ENCODE data around the gene AXIN1. TPM values are rescaled to one million over a fixed set of nuclear protein-coding genes. Genes with fewer than 3 reads are reported as not detected.
A peak's percentile ranks its signal among the peaks of the same experiment; 100 is the strongest.
"Not testable (repeated sequence)": the region's sequence is repeated elsewhere in the genome, so short reads cannot be mapped to it uniquely, and the experiment has no call there.

Gene AXIN1
- polyA plus RNA-seq, 4 donors, result 24.5 to 33.6 (median 27.6) TPM

DNA sequence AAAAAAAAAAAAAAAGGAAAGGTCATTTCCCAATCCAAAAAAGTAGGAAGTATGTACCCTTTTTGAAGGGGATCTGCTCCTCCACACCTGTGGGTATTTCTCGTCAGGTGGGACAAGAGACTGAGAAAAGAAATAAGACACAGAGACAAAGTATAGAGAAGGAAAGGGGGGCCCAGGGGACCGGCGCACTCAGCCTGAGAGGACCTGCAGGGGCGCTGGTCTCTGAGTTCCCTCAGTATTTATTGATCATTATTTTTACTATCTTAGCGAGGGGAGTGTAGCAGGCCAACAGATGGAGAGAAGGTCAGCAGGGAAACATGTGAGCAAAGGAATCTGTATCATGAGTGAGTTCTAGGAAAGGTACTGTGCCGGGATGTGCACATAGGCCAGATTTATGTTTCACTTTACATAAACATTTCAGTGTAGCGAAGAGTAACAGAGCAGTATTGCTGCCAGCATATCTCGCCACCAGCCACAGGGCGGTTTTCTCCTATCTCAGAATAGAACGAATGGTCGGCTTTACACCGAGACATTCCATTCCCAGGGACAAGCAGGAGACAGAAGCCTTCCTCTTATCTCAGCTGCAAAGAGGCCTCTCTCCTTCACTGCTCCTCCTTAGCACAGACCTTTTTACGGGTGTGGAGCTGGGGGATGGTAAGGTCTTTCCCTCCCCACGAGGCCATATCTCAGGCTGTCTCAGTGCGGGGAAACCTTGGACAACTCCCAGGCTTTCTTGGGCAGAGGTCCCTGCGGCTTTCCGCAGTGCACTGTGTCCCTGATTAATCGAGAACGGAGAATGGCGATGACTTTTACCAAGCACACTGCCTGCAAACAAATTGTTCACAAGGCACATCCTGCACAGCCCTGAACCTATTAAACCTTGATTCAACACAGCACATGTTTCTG lies 35.5 kb upstream of the AXIN1 start:
- Histone ChIP-seq H3K4me3 (ENCODE audit: low read depth in 1 of 3, low read length in 3 of 3) (peak overlapping the region in 1 of 3 donors; percentile 4), H3K36me3 (ENCODE audit: control insufficient read depth in 3 of 3, insufficient read depth in 2 of 3, low read depth in 1 of 3, low read length in 3 of 3) (peaks cover 0 to 18% (median 0%) of the 10 kb centered on the region in 3 donors), H3K4me1 (ENCODE audit: control insufficient read depth in 3 of 3, insufficient read depth in 2 of 3, low read depth in 1 of 3, low read length in 2 of 3) (peaks cover 0 to 36% (median 0%) of the 10 kb centered on the region in 3 donors), H3K27ac (ENCODE audit: low read depth in 1 of 3, low read length in 2 of 3) (peak overlapping the region in 1 of 3 donors; percentile 51)
- FAIRE-seq; H3K27me3 ChIP-seq (ENCODE audit: control insufficient read depth in 3 of 3, insufficient read depth in 3 of 3, low read length in 3 of 3); H3K9me3 ChIP-seq (ENCODE audit: control insufficient read depth in 2 of 2, insufficient read depth in 1 of 2, low read depth in 1 of 2, low read length in 1 of 2): not testable (repeated sequence)
- WGBS, 3 donors, result 21 to 38% (median 31%) methylated on average over 20 of the region's 20 CpGs
- DNase-seq, result peak; percentile 29 to 79

DNA sequence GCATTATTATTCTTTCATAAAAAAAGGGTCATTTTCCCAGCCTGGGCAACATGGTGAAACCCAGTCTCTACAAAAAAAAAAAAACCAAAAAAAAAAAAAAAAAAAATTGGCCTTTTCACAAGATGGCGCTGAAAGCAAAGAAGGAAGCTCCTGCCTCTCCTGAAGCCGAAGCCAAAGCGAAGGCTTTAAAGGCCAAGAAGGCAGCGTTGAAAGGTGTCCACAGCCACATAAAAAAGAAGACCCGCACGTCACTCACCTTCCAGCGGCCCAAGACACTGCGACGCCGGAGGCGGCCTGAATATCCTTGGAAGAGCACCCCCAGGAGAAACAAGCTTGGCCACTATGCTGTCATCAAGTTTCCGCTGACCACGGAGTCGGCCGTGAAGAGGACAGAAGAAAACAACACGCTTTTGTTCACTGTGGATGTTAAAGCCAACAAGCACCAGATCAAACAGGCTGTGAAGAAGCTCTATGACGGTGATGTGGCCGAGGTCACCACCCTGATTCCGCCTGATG lies 34.2 kb upstream of the AXIN1 start:
- Histone ChIP-seq H3K27ac (ENCODE audit: low read depth in 1 of 3, low read length in 2 of 3) (peak overlapping the region in 1 of 3 donors; percentile 17), H3K36me3 (ENCODE audit: control insufficient read depth in 3 of 3, insufficient read depth in 2 of 3, low read depth in 1 of 3, low read length in 3 of 3) (peaks cover 0 to 13% (median 0%) of the 10 kb centered on the region in 3 donors), H3K9me3 (ENCODE audit: control insufficient read depth in 2 of 2, insufficient read depth in 1 of 2, low read depth in 1 of 2, low read length in 1 of 2) (peaks cover 0 to 2% of the 10 kb centered on the region in 2 donors), H3K4me1 (ENCODE audit: control insufficient read depth in 3 of 3, insufficient read depth in 2 of 3, low read depth in 1 of 3, low read length in 2 of 3) (peaks cover 0 to 36% (median 0%) of the 10 kb centered on the region in 3 donors), H3K4me3 (ENCODE audit: low read depth in 1 of 3, low read length in 3 of 3) (no peak overlapping the region), H3K27me3 (ENCODE audit: control insufficient read depth in 3 of 3, insufficient read depth in 3 of 3, low read length in 3 of 3) (no peaks in the 10 kb centered on the region)
- 80 to 83% (median 82%) methylated on average over 19 of the region's 19 CpGs for WGBS, 3 donors
- DNase-seq, result no peak
- no peak for FAIRE-seq

DNA sequence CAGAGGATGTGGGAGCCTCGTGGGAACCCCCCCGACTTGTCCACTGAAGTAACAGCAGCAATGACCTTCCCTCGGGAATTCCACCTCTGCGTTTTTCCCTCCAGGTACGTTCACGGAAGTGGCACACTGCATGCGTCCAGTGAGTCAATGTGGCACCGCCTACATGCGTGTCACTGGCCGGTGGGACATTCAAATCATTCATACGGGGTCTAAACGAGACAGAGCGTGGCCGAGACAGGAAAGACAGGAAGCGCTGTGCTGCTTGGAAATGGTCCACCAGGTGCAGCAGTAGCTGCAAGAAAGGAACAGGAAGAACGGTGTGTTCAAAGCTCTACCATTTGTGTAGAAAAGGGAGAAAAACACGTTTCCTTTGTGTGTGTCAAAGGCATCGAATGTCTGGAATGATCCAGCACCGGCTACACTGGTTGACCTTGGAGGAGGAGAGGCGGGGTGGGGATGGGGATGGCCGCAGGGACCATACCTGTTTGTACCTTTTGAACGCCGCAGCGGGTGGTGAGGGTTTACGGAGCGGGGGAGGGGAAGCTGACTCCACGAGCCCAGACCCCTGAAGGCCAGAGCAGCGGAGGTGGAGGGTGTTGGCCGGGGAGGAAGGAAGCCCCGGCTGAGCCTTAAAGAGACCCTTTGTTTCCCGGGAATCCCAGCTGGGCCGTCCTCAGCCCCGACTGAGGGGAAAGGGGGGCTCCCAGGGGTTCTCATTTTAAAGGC lies 31.0 kb upstream of the AXIN1 start:
- peak; percentile 82 to 84 for DNase-seq
- H3K4me3 ChIP-seq (ENCODE audit: low read depth in 1 of 3, low read length in 3 of 3), result peak overlapping the region in 2 of 3 donors; percentile 12 to 84
- no peak for FAIRE-seq
- H3K4me1 ChIP-seq (ENCODE audit: control insufficient read depth in 3 of 3, insufficient read depth in 2 of 3, low read depth in 1 of 3, low read length in 2 of 3), result peaks cover 0 to 45% (median 0%) of the 10 kb centered on the region in 3 donors
- 23 to 30% (median 24%) methylated on average over 33 of the region's 33 CpGs for WGBS, 3 donors
- peak overlapping the region; percentile 9 to 86 (median 80) for H3K27ac ChIP-seq (ENCODE audit: low read depth in 1 of 3, low read length in 2 of 3)
- H3K36me3 ChIP-seq (ENCODE audit: control insufficient read depth in 3 of 3, insufficient read depth in 2 of 3, low read depth in 1 of 3, low read length in 3 of 3), result peaks cover 0 to 19% (median 0%) of the 10 kb centered on the region in 3 donors
- no peaks in the 10 kb centered on the region for H3K27me3 ChIP-seq (ENCODE audit: control insufficient read depth in 3 of 3, insufficient read depth in 3 of 3, low read length in 3 of 3)
- no peaks in the 10 kb centered on the region for H3K9me3 ChIP-seq (ENCODE audit: control insufficient read depth in 2 of 2, insufficient read depth in 1 of 2, low read depth in 1 of 2, low read length in 1 of 2)

DNA sequence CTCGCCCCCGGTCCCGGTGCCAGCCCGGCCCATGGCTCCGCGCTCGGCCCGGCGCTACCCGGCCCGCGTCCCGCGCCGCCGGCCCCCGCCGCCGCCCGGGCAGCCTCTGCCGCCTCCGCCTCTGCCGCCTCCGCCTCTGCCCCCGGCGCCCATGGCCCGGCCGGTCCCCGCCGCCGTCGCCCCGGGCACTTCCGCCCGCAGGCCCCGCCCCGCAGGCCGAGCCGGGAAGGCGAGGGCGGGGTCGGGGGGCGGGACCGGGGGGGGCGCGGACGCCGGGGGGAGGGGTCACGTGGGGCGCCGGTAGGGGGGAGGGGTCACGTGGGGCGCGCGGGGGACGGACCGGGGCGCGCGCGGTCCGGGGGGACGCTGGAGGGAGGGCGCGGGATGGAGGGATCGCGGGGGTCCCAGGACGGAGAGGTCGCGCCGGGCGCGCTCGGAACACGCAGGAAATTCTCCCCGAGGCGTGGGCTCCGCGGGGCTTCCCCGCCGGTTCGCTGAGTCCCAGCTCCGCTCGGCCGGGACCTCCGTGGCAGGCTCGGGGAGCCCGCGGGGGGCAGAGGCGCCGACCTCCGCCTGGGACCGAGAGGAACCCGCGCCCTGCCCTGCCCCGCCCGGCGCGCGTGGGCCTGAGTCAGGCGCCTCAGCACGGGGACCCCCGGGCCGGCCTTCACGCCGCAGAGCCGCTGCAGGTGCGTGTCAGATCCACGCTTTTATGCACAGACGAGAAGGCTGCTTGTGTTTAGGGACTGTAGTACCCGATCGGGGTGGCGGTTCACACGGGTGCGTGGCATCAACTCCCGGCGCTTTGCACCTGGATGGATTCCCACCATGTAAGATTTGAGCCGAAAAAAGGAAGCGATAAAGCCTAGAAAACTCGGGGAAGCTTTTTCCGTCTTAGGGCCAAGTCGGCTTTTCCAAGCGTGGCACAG lies 29.5 kb upstream of the AXIN1 start, which contains the start of gene PGAP6:
PGAP6 (minus strand) TSS at position 190 of the 929 bp plus-strand sequence; CDS start at position 33, 157 bp downstream.
- H3K4me3 ChIP-seq (ENCODE audit: low read depth in 1 of 3, low read length in 3 of 3), result peak within 1 kb of the TSS; percentile 86 to 96 (median 90)
- FAIRE-seq (no peak), DNase-seq (peak; percentile 70 to 74)
- H3K4me1 ChIP-seq (ENCODE audit: control insufficient read depth in 3 of 3, insufficient read depth in 2 of 3, low read depth in 1 of 3, low read length in 2 of 3), result peaks cover 0 to 34% (median 0%) of the 10 kb centered on the region in 3 donors
- peaks cover 0 to 27% (median 3%) of the 10 kb centered on the region in 3 donors for H3K36me3 ChIP-seq (ENCODE audit: control insufficient read depth in 3 of 3, insufficient read depth in 2 of 3, low read depth in 1 of 3, low read length in 3 of 3)
- H3K27ac ChIP-seq (ENCODE audit: low read depth in 1 of 3, low read length in 2 of 3), result peak within 1 kb of the TSS; percentile 73 to 91 (median 87)
- H3K9me3 ChIP-seq (ENCODE audit: control insufficient read depth in 2 of 2, insufficient read depth in 1 of 2, low read depth in 1 of 2, low read length in 1 of 2), result no peaks in the 10 kb centered on the region
- 0 to 1% (median 1%) methylated on average over 42 to 120 of the region's 123 CpGs for WGBS, 3 donors
- H3K27me3 ChIP-seq (ENCODE audit: control insufficient read depth in 3 of 3, insufficient read depth in 3 of 3, low read length in 3 of 3), result no peaks in the 10 kb centered on the region

DNA sequence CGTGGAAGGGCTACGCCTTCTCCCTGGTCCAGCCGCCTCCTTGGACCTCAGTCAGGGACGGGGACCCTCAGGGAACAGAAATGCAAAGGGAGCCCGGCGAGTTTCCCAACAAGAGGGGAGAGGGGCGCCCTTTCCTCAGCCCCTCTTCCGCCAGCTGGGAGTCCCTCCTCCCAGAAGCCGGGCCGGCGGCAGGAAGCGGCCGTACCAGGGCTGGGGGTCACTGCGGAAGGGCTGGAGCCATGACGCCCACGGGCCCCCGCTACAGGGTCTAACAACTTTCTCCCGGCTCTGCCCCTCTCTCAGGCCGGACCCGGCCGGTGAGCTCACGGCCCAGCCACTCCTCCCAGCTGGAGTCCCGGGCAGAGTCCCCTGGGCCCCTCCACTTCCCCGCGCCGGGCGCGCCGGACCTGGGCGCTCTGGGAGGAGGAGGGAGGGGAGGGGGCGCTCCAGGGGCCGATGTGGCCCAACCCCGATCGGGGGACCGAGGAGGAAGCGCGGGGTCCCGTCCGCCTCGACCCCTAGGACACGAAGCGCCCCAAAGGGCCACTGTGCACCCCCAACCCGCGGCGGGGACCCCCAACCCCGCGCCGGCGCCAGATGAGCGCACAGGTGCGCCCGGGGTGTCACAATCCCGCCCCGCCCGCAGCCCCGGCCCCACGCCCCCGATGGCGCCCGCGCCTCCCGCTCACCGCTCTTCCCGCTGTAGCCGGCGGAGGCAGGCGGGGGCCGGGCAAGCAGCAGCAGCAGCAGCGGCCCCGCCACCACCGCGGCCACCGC lies 28.7 kb upstream of the AXIN1 start:
- H3K36me3 ChIP-seq (ENCODE audit: control insufficient read depth in 3 of 3, insufficient read depth in 2 of 3, low read depth in 1 of 3, low read length in 3 of 3), result peaks cover 3 to 32% (median 3%) of the 10 kb centered on the region in 3 donors
- peak; percentile 56 to 76 for DNase-seq
- H3K27ac ChIP-seq (ENCODE audit: low read depth in 1 of 3, low read length in 2 of 3), result peak overlapping the region; percentile 59 to 91 (median 66)
- no peaks in the 10 kb centered on the region for H3K9me3 ChIP-seq (ENCODE audit: control insufficient read depth in 2 of 2, insufficient read depth in 1 of 2, low read depth in 1 of 2, low read length in 1 of 2)
- WGBS, 3 donors, result 1% methylated on average over 30 to 73 of the region's 73 CpGs
- H3K4me1 ChIP-seq (ENCODE audit: control insufficient read depth in 3 of 3, insufficient read depth in 2 of 3, low read depth in 1 of 3, low read length in 2 of 3), result peaks cover 0 to 32% (median 0%) of the 10 kb centered on the region in 3 donors
- H3K27me3 ChIP-seq (ENCODE audit: control insufficient read depth in 3 of 3, insufficient read depth in 3 of 3, low read length in 3 of 3), result no peaks in the 10 kb centered on the region
- peak overlapping the region; percentile 86 to 96 (median 90) for H3K4me3 ChIP-seq (ENCODE audit: low read depth in 1 of 3, low read length in 3 of 3)
- no peak for FAIRE-seq

DNA sequence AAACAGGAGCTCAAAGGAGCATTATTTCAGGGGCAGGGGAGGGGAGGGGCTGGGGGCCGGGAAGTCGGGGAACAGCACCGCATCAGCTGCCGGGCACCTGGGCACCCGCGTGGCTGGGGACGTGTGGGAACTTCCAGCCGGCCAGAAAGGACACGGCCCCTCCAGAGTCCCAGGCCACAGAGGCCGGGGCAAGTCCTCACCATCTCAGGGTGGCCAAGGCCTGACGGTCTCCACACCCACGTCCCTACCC lies 28.2 kb upstream of the AXIN1 start:
- FAIRE-seq, result no peak
- DNase-seq, result no peak
- WGBS, 3 donors, result 3 to 8% (median 4%) methylated on average over 9 to 12 of the region's 12 CpGs
- H3K36me3 ChIP-seq (ENCODE audit: control insufficient read depth in 3 of 3, insufficient read depth in 2 of 3, low read depth in 1 of 3, low read length in 3 of 3), result peaks cover 6 to 37% (median 7%) of the 10 kb centered on the region in 3 donors
- peaks cover 0 to 32% (median 0%) of the 10 kb centered on the region in 3 donors for H3K4me1 ChIP-seq (ENCODE audit: control insufficient read depth in 3 of 3, insufficient read depth in 2 of 3, low read depth in 1 of 3, low read length in 2 of 3)
- H3K27ac ChIP-seq (ENCODE audit: low read depth in 1 of 3, low read length in 2 of 3), result peak overlapping the region in 2 of 3 donors; percentile 66 to 91
- H3K4me3 ChIP-seq (ENCODE audit: low read depth in 1 of 3, low read length in 3 of 3), result peak overlapping the region in 2 of 3 donors; percentile 86 to 96
- no peaks in the 10 kb centered on the region for H3K27me3 ChIP-seq (ENCODE audit: control insufficient read depth in 3 of 3, insufficient read depth in 3 of 3, low read length in 3 of 3)
- H3K9me3 ChIP-seq (ENCODE audit: control insufficient read depth in 2 of 2, insufficient read depth in 1 of 2, low read depth in 1 of 2, low read length in 1 of 2), result no peaks in the 10 kb centered on the region
